Brain microvascular endothelial cell (primary cell): Measurements from ENCODE around the gene TRIM52.

Experiments
- DNase-seq: peaks from one replicate; pipeline ENCODE4 v3.0.0-alpha.2; 2020
- H3K27ac ChIP-seq: fragments of 250-450 bp; sonication (Bioruptor Pico); 2 replicates; pipeline ENCODE4 v1.5.1; 2020; ENCODE audit warnings: mild to moderate bottlenecking, moderate library complexity
- H3K27me3 ChIP-seq: fragments of 250-450 bp; sonication (Bioruptor Pico); replicated peaks from 2 replicates; pipeline ENCODE4 v1.5.1; 2020; ENCODE audit warnings: mild to moderate bottlenecking
- H3K36me3 ChIP-seq: fragments of 250-450 bp; sonication (Bioruptor Pico); replicated peaks from 2 replicates; pipeline ENCODE4 v1.5.1; 2020; ENCODE audit warnings: mild to moderate bottlenecking
- H3K4me3 ChIP-seq: 2 replicates; pipeline ENCODE4 v1.5.1; 2011; ENCODE audit warnings: low read depth, mild to moderate bottlenecking, control low read depth, low read length, moderate library complexity
- CTCF ChIP-seq: IDR thresholded peaks from 2 replicates; pipeline ENCODE4 v1.5.1; 2011; ENCODE audit warnings: low read depth, mild to moderate bottlenecking, moderate library complexity, low read length, control low read depth, inconsistent platforms; ENCODE audit errors: missing control alignments
- in situ Hi-C: cut with HindIII; loops from 2 replicates; pipeline ENCODE4 v1.10.0; 2017; ENCODE audit warnings: low sequenced_read_pairs, low pct_ligation_motif_present

Gene TRIM52

GRCh38 chr5:181207214-181207959 lies 53.6 kb downstream of the TRIM52 start:
- no peaks in the 10 kb centered on the region for H3K27me3 ChIP-seq
- TF ChIP-seq CTCF = no peak
- H3K27ac ChIP-seq = peak overlapping the region; percentile 68
- peak; percentile 95 for DNase-seq
- no peaks in the 10 kb centered on the region for H3K36me3 ChIP-seq
- peak overlapping the region; percentile 69 for H3K4me3 ChIP-seq
- in situ Hi-C loops = no loop called here

GRCh38 chr5:181205761-181206649 lies 54.9 kb downstream of the TRIM52 start:
- no peak overlapping the region for H3K27ac ChIP-seq
- no peak for DNase-seq
- H3K27me3 ChIP-seq = no peaks in the 10 kb centered on the region
- in situ Hi-C loops = no loop called here
- H3K36me3 ChIP-seq = no peaks in the 10 kb centered on the region
- no peak for TF ChIP-seq CTCF
- H3K4me3 ChIP-seq = peak overlapping the region; percentile 69
